HG02588 (cell line): ENCODE results near the gene PERM1.
"Not testable (repeated sequence)": the region's sequence is repeated elsewhere in the genome, so short reads cannot be mapped to it uniquely, and the experiment has no call there.

Source experiments
- ATAC-seq: cut with Tn5 transposase; IDR thresholded peaks from one replicate; pipeline ENCODE4 v1.9.1; 2021; ENCODE audit warnings: mild to moderate bottlenecking, moderate library complexity; ENCODE audit not compliant: unreplicated experiment

Gene PERM1

DNA sequence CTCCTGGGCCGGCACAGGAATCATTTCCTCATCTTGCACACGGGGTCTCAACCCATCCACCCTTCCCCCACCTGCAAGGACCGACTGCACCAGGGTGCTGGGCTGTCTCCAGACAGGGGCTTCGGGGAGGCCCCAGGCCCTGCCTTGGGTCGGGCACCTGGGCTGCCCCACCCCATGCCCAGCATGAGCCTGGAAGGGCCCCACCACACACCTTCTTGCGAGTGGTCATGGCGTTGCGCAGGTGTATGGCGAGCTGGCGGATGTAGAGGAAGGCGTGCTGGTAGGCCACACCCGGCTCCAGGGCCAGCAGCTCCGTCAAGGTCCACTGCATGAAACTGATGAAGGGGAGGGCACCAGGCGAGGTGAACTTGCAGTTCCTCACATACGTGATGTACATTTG lies 29.7 kb downstream of the PERM1 start:
- no peak for ATAC-seq

DNA sequence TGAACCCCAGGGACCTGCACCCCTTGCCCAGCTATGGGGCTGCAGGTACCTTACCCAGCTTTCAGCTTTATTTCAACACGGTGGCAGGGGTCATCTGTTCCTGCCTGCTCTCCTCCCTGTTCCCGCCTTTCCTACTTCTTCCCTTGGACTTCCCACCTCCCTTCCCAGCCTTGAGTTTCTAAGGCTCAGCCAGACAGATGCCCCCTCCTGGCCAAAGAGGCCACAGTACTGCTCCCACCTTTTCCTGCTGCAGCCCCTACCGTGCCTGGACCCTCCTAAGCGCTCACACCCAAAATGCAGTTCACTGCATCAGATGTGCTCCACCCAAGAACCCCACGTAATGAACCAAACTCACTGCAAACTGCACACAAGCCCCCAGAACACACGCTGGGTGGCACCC lies 30.5 kb downstream of the PERM1 start:
- ATAC-seq = no peak

DNA sequence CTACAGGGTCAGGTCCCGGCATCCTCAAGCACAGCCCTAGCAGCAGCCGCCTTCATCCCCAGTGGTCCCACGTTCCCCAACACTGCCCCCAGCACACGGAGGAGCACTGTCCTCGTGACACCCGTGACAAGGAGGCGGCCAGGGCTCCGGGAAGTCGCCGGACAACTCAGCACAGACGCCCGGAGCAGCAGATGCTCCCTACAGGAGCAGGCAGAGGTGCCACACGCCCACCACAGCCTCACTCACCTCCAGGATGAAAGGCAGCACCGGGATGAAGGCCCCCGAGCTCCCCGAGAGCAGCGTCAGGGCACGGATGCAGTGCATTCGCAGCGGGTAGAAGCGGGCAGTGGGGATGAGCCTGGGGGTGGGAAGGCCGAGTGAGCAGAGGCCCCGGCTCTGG lies 31.0 kb downstream of the PERM1 start:
- no peak for ATAC-seq

DNA sequence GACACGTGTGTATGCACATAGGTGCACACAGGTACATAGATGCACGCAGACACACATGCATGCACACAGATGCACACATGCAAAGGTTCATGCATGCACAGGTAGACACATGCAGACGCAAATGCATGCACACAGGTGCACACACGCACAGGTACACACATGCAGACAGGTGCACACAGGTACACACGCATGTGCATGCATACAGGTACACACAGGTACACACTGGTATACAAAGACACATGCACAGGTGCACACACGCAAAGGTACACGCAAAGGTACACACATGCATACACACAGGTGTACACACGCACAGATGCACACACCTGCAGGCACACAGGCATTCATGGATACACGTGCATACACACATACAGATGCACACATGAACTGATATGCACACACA lies 31.6 kb downstream of the PERM1 start:
- no peak for ATAC-seq

DNA sequence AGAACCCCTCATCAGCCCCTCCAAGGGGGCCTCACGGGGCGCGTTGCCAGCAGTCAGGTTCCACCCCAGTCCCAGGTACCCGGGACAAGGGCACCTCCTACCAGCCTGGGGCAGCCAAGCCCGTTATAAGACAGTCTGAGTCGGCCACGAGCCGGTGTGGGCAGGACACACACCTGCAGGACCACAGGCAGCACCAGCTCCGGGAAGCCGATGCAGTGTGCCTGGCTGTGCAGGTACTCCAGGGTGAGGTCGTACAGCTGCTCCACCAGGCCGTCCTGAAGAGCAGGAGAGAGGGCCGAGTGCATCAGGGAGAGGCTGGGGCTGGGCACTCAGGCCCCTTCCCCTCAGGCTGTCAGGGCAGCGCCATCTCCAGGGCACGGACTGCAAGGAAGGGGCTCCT lies 33.9 kb downstream of the PERM1 start:
- ATAC-seq = no peak

DNA sequence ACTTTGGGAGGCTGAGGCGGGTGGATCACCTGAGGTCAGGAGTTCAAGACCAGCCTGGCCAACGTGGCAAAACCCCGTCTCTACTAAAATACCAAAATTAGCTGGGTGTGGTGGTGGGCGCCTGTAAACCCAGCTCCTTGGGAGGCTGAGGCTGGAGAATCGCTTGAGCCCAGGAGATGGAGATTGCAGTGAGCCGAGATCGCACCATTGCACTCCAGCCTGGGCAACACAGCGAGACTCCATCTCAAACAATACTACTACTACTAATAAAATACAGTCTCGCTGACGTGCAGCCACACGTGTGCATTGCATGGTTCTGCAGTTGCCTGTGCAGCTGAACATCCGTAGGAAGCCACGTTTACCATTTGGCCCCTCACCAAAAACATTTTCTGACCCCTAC lies 35.1 kb downstream of the PERM1 start:
- not testable (repeated sequence) for ATAC-seq

DNA sequence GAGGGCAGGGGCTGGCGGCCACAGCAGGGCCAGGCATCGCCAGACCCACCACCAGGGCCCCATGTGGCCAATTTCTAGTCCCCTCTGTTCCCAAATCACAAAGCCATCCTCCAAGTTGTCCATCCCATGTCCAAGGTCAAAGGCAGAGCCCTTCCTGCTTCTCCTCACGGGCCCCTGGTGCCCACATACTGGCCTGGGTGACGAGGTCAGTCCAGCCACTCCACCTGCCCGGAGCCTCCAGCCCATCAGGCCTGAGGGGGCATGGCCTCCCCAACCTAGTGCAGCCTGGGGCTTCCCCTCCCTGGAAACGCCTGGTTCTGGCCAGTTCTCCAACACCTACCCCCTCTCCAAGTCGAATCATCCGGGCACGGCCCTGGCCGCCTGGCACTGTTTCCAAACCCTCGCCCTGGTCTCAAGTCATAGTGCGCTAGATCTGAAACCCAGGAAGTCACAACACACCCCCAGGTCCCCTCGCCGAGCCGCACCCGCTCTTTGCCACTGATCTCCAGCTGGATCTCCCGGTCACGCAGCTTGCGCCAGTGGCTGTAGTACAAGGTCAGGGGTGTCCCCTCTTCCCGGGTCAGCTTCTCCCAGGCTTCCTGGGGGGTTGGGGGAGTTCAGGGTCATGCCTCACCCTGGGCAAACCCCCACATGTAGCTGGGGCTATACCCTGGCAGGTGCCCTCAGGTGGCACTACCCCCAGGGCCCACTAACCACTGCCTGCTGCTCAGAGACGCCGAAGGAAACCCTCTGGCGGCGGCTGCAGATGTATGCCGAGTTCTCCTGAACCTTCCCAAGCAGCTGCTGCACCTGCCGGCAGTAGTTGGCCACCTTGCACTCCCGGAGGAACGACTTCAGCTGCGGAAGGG lies 36.0 kb downstream of the PERM1 start:
- no peak for ATAC-seq

DNA sequence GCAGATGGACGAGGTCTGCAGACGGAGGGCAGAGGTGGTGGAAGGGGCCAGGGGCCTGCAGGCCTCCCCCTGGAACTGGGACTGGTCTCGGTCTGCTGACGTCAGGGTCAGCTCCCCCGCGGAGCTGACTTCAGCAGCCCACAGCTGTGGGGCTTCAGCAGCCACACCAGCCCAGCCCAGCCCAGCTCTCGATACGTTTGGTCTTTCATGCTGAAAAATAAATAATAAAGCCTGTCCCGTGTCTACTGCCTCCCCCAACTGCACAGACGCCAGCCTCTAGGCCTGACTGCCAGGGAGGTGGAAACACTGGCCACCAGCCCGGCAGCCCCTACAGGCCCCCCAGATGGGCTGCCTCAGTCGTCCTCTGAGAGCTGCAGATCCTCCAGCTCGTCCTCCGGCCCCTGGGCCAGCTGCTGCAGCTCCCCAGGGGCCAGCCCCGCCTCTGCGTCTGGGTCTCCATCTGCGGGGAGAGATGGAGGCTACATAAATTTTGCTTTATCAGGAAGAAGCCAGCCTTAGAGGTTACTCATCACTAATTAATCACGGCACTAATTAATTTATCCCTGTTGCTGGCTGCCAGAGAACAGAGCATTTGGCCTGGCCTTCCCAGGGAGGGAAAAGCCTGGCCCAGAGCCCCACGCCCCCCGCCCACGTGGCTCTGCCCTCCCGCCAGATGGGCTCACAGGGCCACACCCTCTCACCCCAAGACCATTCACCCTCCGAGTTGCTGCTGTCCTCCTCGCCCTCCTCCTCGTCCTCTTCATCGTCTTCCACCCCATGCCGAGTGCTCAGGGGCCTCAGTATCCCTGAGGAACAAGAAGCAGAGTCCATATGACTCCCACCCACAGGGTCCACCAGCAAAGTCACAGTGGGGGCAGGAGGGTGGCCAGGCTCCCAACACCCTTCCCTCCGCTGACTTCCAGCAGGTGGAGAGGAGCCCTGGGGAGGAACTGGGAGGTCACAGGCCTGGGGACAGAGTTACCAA lies 37.3 kb downstream of the PERM1 start:
- no peak for ATAC-seq

DNA sequence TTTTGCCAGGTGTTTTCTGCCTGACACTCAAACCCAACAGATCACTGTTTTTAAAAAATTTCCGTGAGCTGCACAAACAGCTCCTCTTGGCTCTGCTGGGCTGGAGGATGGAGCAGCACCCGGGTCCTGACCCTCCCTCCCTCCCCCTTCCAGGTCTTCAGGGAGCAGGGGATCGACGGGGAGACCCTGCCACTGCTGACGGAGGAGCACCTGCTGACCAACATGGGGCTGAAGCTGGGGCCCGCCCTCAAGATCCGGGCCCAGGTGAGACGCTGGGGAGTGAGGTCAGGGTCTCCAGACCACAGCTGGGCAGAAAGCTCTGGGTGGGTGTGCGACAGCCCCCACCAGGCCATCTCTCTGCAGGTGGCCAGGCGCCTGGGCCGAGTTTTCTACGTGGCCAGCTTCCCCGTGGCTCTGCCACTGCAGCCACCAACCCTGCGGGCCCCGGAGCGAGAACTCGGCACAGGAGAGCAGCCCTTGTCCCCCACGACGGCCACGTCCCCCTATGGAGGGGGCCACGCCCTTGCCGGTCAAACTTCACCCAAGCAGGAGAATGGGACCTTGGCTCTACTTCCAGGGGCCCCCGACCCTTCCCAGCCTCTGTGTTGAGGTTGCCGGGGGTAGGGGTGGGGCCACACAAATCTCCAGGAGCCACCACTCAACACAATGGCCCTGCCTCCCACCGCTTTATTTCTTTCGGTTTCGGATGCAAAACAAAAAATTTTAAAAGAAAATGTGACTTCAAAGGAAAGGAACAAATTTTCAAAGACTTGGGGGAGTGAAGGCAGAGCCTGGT lies 38.1 kb downstream of the PERM1 start:
- ATAC-seq = no peak

DNA sequence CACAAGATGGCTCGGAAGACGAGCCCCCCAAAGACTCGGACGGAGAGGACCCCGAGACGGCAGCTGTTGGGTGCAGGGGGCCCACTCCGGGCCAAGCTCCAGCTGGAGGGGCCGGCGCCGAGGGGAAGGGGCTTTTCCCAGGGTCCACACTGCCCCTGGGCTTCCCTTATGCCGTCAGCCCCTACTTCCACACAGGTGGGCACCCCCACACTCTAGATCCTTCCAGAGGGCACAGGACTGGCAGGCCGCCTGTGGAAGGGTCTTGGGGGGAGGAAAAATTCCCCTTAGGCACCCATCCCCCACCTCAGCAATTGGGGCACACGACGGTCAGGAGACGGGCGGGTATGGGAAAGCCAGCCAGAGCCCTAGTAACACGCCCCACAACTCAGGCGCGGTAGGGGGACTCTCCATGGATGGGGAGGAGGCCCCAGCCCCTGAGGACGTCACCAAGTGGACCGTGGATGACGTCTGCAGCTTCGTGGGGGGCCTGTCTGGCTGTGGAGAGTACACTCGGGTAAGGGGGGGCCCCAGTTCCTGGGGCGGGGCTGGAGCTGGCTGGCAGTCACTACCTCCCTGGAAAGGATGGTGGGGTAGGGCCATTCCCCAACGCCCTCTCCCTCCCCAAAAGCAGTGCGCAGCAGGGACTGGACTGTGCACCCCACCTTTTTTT lies 38.9 kb downstream of the PERM1 start:
- ATAC-seq = no peak

DNA sequence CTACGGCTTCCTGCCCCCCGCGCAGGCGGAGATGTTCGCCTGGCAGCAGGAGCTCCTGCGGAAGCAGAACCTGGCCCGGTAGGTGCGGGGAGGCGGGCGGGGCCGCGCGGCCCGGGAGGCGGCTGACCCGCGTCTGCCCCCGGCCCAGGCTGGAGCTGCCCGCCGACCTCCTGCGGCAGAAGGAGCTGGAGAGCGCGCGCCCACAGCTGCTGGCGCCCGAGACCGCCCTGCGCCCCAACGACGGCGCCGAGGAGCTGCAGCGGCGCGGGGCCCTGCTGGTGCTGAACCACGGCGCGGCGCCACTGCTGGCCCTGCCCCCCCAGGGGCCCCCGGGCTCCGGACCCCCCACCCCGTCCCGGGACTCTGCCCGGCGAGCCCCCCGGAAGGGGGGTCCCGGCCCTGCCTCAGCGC lies 39.5 kb downstream of the PERM1 start:
- no peak for ATAC-seq

DNA sequence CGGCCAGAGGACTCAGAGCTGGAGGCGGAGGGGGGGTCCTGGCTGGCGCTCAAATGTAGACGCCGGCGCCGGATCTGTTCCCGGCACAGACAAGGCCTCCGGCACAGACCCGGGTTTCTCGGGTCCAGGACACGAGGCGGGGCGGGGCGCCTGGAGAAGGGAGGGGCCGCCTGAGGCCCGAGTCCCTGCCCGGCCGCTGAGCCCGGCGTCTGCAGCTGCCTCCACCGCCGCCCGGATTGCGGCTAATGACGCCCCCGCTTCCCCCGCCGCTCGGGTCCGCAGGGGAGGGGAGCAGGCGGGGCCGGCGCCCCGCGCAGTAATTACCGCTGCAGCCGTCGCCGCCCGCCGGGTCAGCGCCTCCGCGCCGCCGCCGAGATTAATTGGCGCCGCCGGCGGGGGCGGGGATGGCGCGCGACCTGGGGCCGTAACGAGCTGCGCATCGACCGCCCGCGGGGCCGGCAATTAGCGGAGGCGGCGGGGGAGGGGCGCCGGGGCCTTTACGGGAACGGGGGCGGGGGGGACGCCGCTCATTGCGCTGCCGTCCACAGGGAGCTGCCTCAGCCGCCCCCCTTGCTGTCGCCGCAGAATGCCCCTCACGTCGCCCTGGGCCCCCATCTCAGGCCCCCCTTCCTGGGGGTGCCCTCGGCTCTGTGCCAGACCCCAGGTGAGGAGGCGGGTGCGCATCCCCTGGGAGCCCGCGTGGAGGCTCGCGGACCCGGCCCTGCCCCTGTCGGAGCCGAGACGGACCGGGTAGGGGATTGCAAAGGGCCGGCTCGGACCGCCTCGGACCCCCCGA lies 40.1 kb downstream of the PERM1 start:
- ATAC-seq = no peak

DNA sequence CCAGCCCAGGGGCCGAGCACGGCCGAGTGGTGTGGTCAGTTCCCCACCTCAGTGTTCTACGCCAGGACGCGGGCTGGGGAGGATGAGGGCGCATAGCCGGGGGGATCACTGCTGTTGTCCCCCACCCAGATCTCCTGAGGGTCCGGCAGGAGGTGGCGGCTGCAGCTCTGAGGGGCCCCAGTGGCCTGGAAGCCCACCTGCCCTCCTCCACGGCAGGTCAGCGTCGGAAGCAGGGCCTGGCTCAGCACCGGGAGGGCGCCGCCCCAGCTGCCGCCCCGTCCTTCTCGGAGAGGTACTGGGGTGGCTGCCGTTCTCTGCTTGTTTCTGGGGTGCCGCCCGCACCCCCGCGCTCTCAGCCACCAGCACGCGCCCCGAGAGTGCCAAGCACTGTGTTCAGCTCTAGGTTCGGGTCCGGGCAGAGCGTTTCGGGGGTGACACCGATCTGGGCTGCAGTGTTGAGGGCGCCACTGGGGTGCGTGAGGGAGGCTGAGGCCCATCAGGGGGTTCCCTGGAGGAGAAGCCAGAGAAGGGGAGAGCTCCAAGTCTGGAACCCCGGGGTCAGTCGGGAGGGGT lies 40.8 kb downstream of the PERM1 start:
- ATAC-seq = no peak

DNA sequence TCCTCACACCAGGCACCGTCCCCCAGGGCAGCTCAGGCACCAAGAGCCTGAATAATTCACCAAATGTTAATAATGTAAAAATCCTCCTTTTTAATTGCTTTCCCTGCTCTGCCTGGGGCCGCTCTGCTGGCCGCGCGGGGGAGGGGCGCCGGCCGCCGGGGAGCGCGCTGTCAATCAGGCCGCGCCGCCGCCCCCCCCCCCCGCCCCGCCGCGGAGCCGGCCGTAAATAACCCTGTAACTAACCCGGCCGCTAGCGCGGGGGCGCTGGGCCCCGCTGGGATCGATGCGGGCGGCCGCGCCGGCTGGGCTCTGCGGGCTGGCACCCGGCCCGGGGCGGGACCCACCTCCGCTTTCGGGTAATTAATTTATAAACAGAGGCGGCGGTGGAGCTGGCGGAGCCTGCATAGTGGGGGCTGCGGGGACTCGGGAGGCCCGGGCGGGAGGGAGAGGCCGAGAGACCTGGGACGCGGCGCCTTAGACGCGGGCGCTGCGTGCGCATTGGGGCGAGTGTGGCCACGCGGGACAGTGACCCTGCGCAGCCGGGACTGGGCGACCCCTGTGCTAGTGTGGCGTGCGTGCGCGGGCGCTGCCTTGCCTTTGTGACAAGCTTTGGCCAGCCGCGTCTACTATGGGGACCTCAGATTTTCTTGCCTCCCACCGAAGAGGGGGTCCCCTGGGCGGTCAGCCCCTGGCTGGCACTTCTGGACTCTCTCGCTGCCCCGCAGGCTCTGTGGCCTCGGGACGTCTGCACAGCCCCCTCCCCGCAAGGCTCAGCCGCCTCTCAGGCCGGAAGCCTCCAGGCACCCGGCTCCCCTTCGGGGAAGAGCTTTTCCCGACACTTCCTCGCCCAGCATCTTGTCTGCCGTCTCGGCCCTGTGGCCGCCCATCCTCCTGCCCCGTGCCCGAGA lies 41.5 kb downstream of the PERM1 start:
- ATAC-seq = no peak

DNA sequence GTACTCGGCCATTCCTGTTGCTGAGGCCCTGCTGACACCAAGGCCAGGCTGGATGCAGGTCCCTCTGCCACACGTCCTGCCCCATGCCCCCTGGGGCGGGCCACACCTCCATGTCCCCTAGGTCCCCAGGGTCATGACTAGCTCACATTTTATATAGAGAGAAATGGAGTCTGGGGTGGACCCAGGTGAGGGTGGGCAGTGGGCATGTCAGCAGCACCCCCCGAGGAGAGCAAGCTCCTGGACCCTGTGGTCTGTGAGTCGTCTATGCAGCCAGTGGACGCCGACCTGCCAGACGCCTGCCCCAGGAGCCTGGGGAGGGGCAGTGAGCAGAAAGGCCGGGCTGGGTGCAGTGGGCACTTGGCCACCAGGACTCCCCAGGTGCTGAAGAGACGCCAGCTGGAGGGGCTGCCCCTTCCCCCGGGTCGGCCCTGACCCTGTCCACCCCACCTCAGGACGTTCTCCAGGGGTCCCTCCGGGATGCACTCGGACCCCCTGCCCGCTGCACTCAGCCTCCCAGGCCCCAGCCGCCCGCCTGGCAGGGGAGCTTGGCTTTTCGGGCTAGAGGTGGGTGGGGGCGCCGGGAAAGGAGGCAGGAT lies 42.3 kb downstream of the PERM1 start:
- ATAC-seq = no peak

DNA sequence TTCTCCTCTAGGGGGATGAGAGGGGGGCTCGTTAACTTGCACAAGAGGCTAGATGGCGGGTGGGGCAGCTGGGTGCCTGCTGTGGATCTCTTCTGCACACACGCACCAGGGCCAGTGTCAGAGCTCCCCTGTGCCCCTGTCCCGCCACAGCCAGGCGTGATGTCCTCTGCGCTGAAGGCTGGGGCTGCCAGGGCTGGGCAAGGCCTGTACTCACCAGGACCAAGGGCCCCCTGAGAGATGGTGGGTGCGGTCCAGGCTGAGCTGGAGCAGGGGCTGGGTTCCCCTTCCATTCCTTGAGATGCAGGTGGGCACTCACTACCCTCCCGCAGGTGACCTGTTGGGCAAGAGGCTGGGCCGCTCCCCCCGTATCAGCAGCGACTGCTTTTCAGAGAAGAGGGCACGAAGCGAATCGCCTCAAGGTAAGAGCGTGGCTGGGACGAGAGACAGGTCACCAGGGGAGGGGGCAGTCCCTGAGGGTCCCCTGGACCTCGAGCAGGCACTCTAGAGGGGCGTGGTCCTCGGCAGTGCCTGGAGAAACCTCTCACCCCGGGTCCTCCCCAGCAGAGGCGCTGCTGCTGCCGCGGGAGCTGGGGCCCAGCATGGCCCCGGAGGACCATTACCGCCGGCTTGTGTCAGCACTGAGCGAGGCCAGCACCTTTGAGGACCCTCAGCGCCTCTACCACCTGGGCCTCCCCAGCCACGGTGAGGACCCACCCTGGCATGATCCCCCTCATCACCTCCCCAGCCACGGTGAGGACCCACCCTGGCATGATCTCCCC lies 43.0 kb downstream of the PERM1 start:
- ATAC-seq = no peak

DNA sequence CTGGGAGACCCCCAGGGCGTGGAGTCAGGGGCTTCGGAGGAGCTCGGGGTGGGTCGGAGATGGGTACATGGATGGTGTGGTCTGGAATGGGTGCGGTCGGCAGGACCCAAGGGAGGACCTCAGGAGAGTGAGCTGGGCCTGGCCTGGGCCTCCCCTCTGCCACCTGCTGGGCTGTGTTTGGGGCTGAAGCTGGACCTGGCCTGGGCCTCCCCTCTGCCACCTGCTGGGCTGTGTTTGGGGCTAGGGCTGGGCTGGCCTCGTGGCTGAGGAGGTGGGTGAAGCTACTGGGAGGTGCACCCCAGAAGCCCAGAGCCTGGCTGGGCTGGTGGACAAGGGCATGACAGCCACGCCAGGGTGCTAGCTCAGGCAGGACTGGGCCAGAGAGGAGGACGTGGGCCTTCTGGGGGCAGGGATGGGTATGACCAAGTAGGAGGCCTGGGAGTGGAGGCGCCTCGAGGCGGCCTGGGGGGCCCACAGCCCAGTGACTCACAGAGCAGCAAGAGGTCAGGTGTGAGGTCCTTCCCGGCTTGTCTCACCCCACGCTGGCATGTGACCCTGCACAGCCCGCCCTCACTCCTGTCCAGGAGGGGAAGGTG lies 43.7 kb downstream of the PERM1 start:
- ATAC-seq = no peak
